HG03442 (cell line): ENCODE measurements around the gene OLFML1.
A peak's percentile ranks its signal among the peaks of the same experiment; 100 is the strongest.

Experiments used
- ATAC-seq: cut with Tn5 transposase; IDR thresholded peaks from one replicate; pipeline ENCODE4 v1.9.1; 2021; ENCODE audit warnings: mild to moderate bottlenecking, moderate library complexity; ENCODE audit not compliant: unreplicated experiment

The OLFML1 gene

GRCh38 chr11:7473717-7474116, 11.6 kb upstream of the OLFML1 start:
- peak; percentile 93 for ATAC-seq

- ATAC-seq, result no peak
These were observed 5.2 kb upstream of the OLFML1 start for GRCh38 chr11:7480113-7480512.

- no peak for ATAC-seq
These were observed 1.2 kb upstream of the OLFML1 start for GRCh38 chr11:7484131-7484530.

- ATAC-seq, result no peak
These were observed 661 bp upstream of the OLFML1 start for GRCh38 chr11:7484645-7485044.

- ATAC-seq, result no peak
These were observed 933 bp downstream of the OLFML1 start for GRCh38 chr11:7486098-7486780.

- ATAC-seq, result no peak
These were observed 1.5 kb downstream of the OLFML1 start for GRCh38 chr11:7486781-7487140.

- no peak for ATAC-seq
These were observed 2.1 kb downstream of the OLFML1 start for GRCh38 chr11:7487360-7487759.

- ATAC-seq, result no peak
These were observed 3.4 kb downstream of the OLFML1 start for GRCh38 chr11:7488681-7489080.

- ATAC-seq, result no peak
These were observed 4.1 kb downstream of the OLFML1 start for GRCh38 chr11:7489376-7489775.

- ATAC-seq, result no peak
These were observed 4.7 kb downstream of the OLFML1 start for GRCh38 chr11:7490054-7490453.

- ATAC-seq, result no peak
These were observed 5.2 kb downstream of the OLFML1 start for GRCh38 chr11:7490535-7490934.

- no peak for ATAC-seq
These were observed 6.9 kb downstream of the OLFML1 start for GRCh38 chr11:7492253-7492652.

- no peak for ATAC-seq
These were observed 8.4 kb downstream of the OLFML1 start for GRCh38 chr11:7493670-7494069.

- no peak for ATAC-seq
These were observed 8.9 kb downstream of the OLFML1 start for GRCh38 chr11:7494086-7494745.

GRCh38 chr11:7495882-7496551, 10.7 kb downstream of the OLFML1 start:
- ATAC-seq, result peak; percentile 88

- no peak for ATAC-seq
These were observed 12.9 kb downstream of the OLFML1 start for GRCh38 chr11:7498193-7498592.

GRCh38 chr11:7499081-7499480, 13.8 kb downstream of the OLFML1 start:
- no peak for ATAC-seq

GRCh38 chr11:7500251-7500650, 14.9 kb downstream of the OLFML1 start:
- no peak for ATAC-seq

- ATAC-seq, result no peak
These were observed 15.9 kb downstream of the OLFML1 start for GRCh38 chr11:7501251-7501650.

GRCh38 chr11:7501894-7502293, 16.6 kb downstream of the OLFML1 start:
- peak; percentile 53 for ATAC-seq

GRCh38 chr11:7506243-7506642, 20.9 kb downstream of the OLFML1 start:
- ATAC-seq, result no peak

GRCh38 chr11:7508087-7508486, 22.8 kb downstream of the OLFML1 start:
- ATAC-seq, result no peak
